Body of pancreas (tissue), 4 donors: ENCODE data around the gene GSTT2B. TPM values are rescaled to one million over a fixed set of nuclear protein-coding genes. Genes with fewer than 3 reads are reported as not detected.
A peak's percentile ranks its signal among the peaks of the same experiment; 100 is the strongest.
"Not testable (repeated sequence)": the region's sequence is repeated elsewhere in the genome, so short reads cannot be mapped to it uniquely, and the experiment has no call there.

ENCODE experiments used
- ATAC-seq: fragments of 150-250 bp; one replicate; pipeline ENCODE4 v1.9.1; 2016
- DNase-seq, 4 donors: peaks; one replicate each; pipeline ENCODE4 v3.0.0-alpha.2; 2019
- H3K27ac ChIP-seq, 4 donors: fragments of 200-600 bp; sonication (generic); 1 replicate in 3 of 4; 2 replicates in 1 of 4; pipeline versions ENCODE4 v1.5.1 to v1.6.1; 2016 to 2019; ENCODE audit warnings: mild to moderate bottlenecking in 1 of 4, mixed read lengths in 1 of 4, moderate library complexity in 1 of 4
- H3K27me3 ChIP-seq, 2 donors: fragments of 200-600 bp; sonication (generic); one replicate each; pipeline ENCODE4 v1.6.0; 2016; ENCODE audit warnings: mild to moderate bottlenecking in 1 of 2
- H3K36me3 ChIP-seq, 2 donors: fragments of 200-600 bp; sonication (generic); replicated peaks in 1 of 2; 2 replicates each; pipeline ENCODE4 v1.5.1; 2016; ENCODE audit warnings: low read depth in 2 of 2; ENCODE audit not compliant: insufficient read depth in 1 of 2
- H3K4me1 ChIP-seq: fragments of 200-600 bp; sonication (generic); one replicate; pipeline ENCODE4 v1.6.0; 2016
- H3K4me3 ChIP-seq, 2 donors: fragments of 200-600 bp; sonication (generic); 1 replicate in 1 of 2; 2 replicates in 1 of 2; pipeline ENCODE4 v1.5.1; 2016 to 2019
- H3K9me3 ChIP-seq, 3 donors: fragments of 200-600 bp; sonication (generic); 1 replicate in 2 of 3; 2 replicates in 1 of 3; pipeline ENCODE4 v1.5.1; 2016
- POLR2A ChIP-seq, 3 donors: fragments of 450-650 bp; IDR thresholded peaks; one replicate each; pipeline ENCODE4 v1.6.1; 2016; ENCODE audit warnings: antibody characterized with exemption in 3 of 3, mild to moderate bottlenecking in 2 of 3
- WGBS, 2 donors: methylation state at CpG; one replicate each; pipeline ENCODE4 v1.1.5; 2017; 5-methylcytosine and 5-hydroxymethylcytosine counted together
- intact Hi-C: fragments of 100-400 bp; cut with DNase I; formaldehyde crosslinking; loops from one replicate; pipeline ENCODE4 v1.15.1; 2023
- total RNA-seq, 2 donors: library from RNA; depleted of rRNA; stranded (reverse); fragments of >200 nt; gene quantifications; one replicate each; pipeline ENCODE4 v1.1.0, GENCODE V29; 2016
- TF ChIP-seq, protein P1 (sequence below), 7 experiments: fragments of 450-650 bp in 4 of 7; fragments of 200-600 bp in 3 of 7; sonication (generic) in 3 of 7; IDR thresholded peaks; one replicate each; pipeline ENCODE4 v1.5.1; 2016 to 2019; ENCODE audit warnings: antibody characterized with exemption in 7 of 7

The GSTT2B gene
- total RNA-seq, 2 donors from 2014 or later: 8.3 to 16.5 TPM

DNA sequence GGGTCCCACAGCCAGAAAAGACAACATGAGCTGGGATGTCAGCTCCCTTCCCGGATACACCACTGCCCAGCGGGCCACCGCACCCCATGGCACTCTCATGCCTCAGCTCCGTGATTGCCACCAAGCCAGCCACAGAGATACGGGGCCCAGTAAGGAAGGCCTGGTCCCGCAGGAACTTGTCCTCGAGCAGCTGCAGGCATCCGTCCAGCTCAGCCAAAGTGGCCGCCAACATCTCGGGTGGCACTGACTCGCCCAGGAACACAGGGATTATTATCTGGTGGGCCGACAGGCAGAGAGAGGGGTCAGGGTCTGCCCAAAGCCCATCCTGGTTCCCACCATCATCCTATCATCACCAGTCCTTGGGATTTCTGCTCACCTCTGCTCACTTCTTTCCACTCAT, 16.3 kb upstream of the GSTT2B start:
- WGBS, 2 donors: 82% methylated on average over 6 of the region's 12 CpGs; no CpG with 5 or more reads in 1 of the 2 donors
- DNase-seq, H3K4me1 ChIP-seq, H3K9me3 ChIP-seq, H3K27me3 ChIP-seq, H3K27ac ChIP-seq, ATAC-seq, H3K36me3 ChIP-seq, H3K4me3 ChIP-seq, intact Hi-C loops: not testable (repeated sequence)

DNA sequence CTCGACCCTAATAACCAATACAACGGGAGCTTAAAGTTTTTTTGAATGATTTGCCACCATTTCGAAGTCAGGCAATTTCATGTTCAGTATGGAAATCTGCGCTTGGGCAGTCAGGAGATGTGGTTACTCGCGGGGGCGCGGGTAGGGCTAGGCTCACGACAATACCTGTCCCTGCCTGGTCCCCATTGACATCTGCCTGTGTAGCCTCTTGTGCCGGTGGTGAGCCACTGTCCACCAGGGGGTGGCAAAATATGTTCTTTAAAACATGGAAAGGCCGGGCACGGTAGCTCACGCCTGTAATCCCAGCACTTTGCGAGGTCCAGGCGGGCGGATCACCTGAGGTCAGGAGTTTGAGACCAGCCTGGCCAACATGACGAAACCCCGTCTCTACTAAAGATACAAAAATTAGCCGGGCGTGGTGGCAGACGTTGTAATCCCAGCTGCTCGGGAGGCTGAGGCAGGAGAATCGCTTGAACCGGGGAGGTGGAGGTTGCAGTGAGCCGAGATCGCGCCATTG, 13.9 kb upstream of the GSTT2B start:
- no CpG with 5 or more reads among the region's 27 CpGs for WGBS, 2 donors
- not testable (repeated sequence) for H3K27me3 ChIP-seq, H3K9me3 ChIP-seq, H3K36me3 ChIP-seq, H3K4me3 ChIP-seq, H3K4me1 ChIP-seq
- H3K27ac ChIP-seq: peak overlapping the region in 2 of 4 donors; percentile 25 to 62
- ATAC-seq (peak; percentile 53), DNase-seq (peak in 2 of 4 donors; percentile 42 to 55)
- intact Hi-C loops: loop anchor here (5.0 kb wide), 1 partner anchor 48 kb away; no protein-coding TSS in a partner anchor

DNA sequence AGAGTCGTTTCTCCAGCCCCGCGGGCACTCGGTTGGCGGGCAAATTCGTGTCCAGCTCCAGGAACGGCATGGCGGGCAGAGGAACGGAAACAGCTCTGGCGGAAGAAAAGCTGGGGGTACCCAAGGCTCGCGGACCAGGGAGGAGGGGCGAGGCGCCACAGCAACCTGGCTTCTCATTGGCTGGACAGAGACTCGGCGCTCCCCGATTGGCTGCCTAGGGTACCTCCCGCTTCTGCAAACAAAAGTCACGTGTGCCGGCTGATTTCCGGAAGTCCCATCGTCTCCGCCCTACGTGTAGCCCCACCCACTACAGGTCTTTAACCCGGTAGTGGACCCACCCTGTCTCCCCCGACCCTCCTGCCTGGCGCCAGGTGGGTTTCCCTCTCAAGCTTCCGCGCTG, 13.3 kb upstream of the GSTT2B start, which contains the start of gene DDT:
Gene DDT, minus strand, starts transcription at position 97 of the 400 bp plus-strand sequence. Its CDS starts 27 bp downstream, at position 70.
- not testable (repeated sequence) for H3K4me3 ChIP-seq, H3K36me3 ChIP-seq, H3K4me1 ChIP-seq, DNase-seq, H3K9me3 ChIP-seq, H3K27me3 ChIP-seq
- intact Hi-C loops: loop anchor here (5.0 kb wide), 1 partner anchor 47 kb away; no protein-coding TSS in a partner anchor
- peak; percentile 98 for ATAC-seq
- peak within 1 kb of the TSS in 2 of 4 donors; percentile 25 to 62 for H3K27ac ChIP-seq
- WGBS, 2 donors: no CpG with 5 or more reads among the region's 29 CpGs

DNA sequence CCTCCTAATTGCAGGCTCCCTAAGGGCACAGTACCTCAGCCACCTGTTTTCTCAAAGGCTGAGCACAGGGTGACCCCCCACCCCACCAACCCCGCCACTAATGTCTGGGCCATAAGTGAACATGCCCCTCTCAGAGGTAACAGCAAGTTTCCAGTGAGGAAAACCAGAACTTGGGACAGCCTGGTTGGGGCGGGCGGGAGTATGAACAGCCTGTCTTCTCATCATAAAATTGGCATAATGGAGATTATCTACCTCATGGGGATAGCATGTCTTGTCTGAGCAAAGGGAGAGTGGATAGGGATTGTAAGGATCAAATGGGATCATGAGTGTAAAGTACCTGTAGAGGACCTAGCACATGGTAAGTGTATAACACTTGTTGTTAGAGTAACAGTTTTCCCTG, 10.9 kb upstream of the GSTT2B start:
- H3K27ac ChIP-seq: peak overlapping the region in 1 of 4 donors; percentile 29
- 63 to 79% methylated on average over 2 to 3 of the region's 3 CpGs for WGBS, 2 donors
- H3K36me3 ChIP-seq, H3K27me3 ChIP-seq, DNase-seq, H3K4me3 ChIP-seq, H3K4me1 ChIP-seq, H3K9me3 ChIP-seq, ATAC-seq: not testable (repeated sequence)
- intact Hi-C loops: loop anchor here (5.0 kb wide), 1 partner anchor 45 kb away; no protein-coding TSS in a partner anchor

DNA sequence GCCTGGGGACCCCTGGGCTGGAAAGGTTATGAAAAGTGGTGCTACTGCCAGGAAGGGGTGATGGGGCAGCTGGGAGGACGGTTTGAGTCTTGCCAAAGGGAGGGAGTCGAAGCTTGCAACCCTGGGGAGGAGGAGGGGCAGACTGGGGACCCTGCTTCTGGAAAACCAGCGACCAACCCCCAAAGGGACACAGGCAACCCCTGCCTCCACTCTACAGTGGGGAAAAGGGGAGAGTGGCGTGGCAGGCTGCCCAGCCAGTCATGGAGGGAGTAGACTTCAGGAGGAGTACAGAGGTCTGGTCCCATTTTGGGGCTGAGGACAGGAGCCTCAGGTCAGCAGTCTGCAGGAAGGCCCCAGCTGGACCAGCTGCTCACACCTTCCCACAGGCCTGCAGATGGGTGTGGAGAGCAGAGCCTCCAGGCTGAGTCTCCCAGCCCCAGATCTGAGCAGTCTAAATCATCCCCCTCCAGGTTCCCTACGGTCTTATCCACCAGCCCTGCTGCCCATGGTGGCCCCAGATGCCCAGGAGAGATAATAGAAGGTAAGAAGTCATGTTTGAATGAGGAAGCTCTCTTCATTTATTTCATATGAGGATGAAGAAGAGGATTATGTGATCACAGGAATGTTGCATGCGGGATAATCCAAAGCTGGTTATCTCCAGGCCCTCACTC, 10.0 kb upstream of the GSTT2B start:
- H3K36me3 ChIP-seq: peaks cover 0 to 8% of the 10 kb centered on the region in 2 donors
- H3K9me3 ChIP-seq: no peaks in the 10 kb centered on the region
- ATAC-seq: no peak
- intact Hi-C loops: loop anchor here (5.0 kb wide), 1 partner anchor 44 kb away; no protein-coding TSS in a partner anchor
- H3K27me3 ChIP-seq: no peaks in the 10 kb centered on the region
- no peak overlapping the region for H3K4me3 ChIP-seq
- TF ChIP-seq, protein P1, sequence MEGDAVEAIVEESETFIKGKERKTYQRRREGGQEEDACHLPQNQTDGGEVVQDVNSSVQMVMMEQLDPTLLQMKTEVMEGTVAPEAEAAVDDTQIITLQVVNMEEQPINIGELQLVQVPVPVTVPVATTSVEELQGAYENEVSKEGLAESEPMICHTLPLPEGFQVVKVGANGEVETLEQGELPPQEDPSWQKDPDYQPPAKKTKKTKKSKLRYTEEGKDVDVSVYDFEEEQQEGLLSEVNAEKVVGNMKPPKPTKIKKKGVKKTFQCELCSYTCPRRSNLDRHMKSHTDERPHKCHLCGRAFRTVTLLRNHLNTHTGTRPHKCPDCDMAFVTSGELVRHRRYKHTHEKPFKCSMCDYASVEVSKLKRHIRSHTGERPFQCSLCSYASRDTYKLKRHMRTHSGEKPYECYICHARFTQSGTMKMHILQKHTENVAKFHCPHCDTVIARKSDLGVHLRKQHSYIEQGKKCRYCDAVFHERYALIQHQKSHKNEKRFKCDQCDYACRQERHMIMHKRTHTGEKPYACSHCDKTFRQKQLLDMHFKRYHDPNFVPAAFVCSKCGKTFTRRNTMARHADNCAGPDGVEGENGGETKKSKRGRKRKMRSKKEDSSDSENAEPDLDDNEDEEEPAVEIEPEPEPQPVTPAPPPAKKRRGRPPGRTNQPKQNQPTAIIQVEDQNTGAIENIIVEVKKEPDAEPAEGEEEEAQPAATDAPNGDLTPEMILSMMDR (IDR thresholded peaks at IDR 0.05): no peak
- no peak for TF ChIP-seq POLR2A (IDR thresholded peaks at IDR 0.05)
- no peak for DNase-seq
- H3K27ac ChIP-seq: peak overlapping the region in 1 of 4 donors; percentile 20
- H3K4me1 ChIP-seq: peaks cover 7% of the 10 kb centered on the region
- WGBS, 2 donors: 66 to 79% methylated on average over 6 of the region's 6 CpGs

DNA sequence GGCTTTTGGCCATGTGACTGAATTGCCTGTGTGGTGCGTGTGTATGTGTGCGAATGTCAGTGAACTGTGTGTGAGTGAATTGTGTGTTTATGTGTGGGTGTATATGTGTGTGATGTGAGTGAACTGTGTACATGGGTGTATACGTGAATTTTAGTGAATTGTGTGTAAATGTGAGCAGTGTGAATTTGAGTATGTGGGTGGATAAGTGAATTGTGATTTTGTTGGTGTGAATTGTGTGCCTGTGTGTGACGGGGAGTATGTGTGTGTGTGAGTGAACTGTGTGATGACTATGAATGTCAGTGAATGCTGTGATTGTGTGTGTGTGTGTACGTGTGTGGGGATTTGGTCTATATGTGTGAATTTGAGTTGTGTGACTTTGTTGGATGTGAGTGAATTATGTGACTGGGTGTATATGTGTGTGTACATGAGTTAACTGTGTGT, 9.2 kb upstream of the GSTT2B start:
- WGBS, 2 donors: 71 to 83% methylated on average over 5 of the region's 5 CpGs
- no peak for DNase-seq

More for the DNA sequence above, 9.2 kb upstream of the GSTT2B start:
- Histone ChIP-seq H3K9me3 (no peaks in the 10 kb centered on the region), H3K4me1 (peaks cover 7% of the 10 kb centered on the region), H3K36me3 (peaks cover 0 to 8% of the 10 kb centered on the region in 2 donors), H3K27ac (no peak overlapping the region), H3K27me3 (no peaks in the 10 kb centered on the region), H3K4me3 (no peak overlapping the region)
- intact Hi-C loops: loop anchor here (5.0 kb wide), 1 partner anchor 43 kb away; no protein-coding TSS in a partner anchor
- no peak for ATAC-seq
- TF ChIP-seq, protein P1 (IDR thresholded peaks at IDR 0.05): no peak
- TF ChIP-seq POLR2A (IDR thresholded peaks at IDR 0.05): peak in 2 of 3 donors; percentile 8 to 11
